Frontal cortex (tissue), 4 donors: ENCODE measurements around the gene MACROH2A2. TPM values are rescaled to one million over a fixed set of nuclear protein-coding genes. Genes with fewer than 3 reads are reported as not detected.
A peak's percentile ranks its signal among the peaks of the same experiment; 100 is the strongest.
"Not testable (repeated sequence)": the region's sequence is repeated elsewhere in the genome, so short reads cannot be mapped to it uniquely, and the experiment has no call there.

ENCODE experiments used
- DNase-seq, 2 donors: peaks; one replicate each; pipeline ENCODE4 v3.0.0; 2012; ENCODE audit warnings: low spot score in 2 of 2
- FAIRE-seq: peaks from 2 replicates; lab custom pipeline; 2012; peaks lifted over from hg19 to GRCh38; lab: Jason Lieb, UNC
- total RNA-seq: library from RNA; depleted of rRNA; stranded (reverse); fragments of >200 nt; gene quantifications from one replicate; pipeline ENCODE4 v1.2.3, GENCODE V29; 2014
- donor health status: control.
- donor health status: control.
- donor health status: control.

Gene MACROH2A2
- total RNA-seq, 1 donor from 2014 or later, result 48.9 TPM

GRCh38 chr10:70145166-70145665, 92.6 kb downstream of the MACROH2A2 start:
- DNase-seq (no peak), FAIRE-seq (no peak)

DNA sequence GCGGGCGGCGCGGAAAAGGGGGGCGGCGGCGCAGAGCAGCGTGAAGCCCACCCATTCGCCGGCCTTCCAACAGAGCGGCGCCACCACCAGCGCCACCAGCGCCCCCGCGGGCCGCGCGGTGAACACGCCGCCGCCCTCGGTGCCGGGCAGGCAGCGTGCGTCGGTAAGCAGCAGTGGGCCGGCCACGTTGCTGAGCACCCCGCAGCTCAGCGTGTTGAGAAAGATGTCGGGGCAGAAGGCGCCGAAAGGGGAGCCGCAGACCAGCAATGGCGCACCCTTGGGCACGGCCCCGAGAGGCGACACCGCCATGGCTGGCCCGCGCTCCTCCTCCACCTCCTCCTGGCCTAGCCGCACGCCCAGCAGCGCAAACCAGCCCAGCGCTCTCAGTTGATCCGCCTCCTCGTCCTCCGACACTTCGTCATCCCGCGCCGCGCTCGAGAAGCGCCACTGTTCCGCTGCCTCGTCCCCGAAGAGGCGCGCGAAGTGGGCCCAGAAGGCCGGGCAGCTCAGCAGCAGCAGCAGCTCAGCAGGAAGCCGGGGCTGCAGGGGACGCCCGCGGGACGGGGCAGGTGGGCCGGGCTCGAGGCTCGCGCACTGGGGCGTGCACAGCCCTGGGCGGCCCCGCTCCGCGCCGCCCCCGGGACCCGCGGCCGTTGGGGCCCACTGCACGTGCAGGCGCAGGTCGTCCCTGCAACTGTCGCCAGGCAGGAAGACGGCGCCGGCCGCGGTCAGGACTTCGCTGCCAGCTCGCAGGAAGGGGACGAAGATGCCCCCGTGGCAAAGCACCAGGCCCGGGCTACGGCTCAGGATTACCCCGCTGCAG, 93.2 kb downstream of the MACROH2A2 start:
- peak; percentile 76 for DNase-seq
- no peak for FAIRE-seq

DNA sequence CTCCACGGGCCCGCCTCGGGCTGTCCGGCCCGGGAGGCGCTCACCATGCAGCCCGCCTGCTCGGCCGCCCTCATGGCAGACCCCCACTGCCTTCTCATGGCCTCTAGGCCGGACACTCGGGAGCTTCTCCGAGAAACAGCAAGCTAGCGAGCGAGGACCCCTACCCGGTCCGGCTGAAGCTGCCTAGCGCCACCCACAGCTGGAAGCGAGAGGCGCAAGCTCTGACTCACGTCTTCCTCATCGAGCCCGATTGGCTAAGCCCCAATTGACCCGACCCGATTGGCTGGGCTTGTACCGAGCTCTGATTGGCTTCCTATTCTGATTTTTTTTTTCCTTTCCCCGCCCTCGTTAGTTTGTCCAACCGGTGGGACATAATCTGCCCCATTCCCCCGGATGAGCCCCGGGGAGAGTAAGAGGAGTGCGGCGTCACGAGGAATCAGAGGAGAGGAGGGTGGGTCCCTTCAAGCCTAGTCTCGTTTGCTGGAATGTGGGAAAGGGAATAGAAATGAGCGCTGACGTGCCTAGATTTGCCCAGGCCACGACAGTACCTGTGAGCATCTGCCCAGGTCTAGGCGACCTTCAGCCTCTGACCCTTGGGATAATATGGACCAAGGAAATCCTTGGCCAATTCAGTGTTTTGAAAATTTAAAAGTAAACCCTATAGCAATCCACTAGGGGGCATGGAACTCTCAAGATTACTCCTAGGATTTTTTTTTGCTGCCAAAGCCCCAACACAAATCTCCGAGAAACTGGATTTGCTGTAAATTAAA, 94.0 kb downstream of the MACROH2A2 start, which contains the start of gene TYSND1:
Gene TYSND1, minus strand, starts transcription at position 212 of the 770 bp plus-strand sequence. Its CDS starts 114 bp downstream, at position 98.
- FAIRE-seq, result peak; percentile 65
- peak; percentile 97 for DNase-seq

DNA sequence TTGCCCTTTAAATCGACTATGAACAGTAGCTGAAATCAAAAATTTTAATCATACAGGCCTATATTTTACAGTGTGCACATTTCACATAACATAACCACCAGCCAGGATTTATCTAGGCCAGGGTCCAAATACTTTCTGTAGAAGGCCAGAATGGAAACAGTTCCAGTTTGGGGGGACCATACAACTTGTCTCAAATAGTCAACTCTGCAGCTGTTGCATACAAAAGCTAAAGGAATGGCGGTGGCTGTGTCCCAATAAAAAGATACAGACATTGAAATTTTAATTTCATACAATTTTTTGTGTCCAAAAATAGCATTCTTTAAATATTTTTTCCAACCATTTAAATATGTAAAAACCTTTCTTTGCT, 94.6 kb downstream of the MACROH2A2 start:
- DNase-seq (no peak), FAIRE-seq (no peak)

DNA sequence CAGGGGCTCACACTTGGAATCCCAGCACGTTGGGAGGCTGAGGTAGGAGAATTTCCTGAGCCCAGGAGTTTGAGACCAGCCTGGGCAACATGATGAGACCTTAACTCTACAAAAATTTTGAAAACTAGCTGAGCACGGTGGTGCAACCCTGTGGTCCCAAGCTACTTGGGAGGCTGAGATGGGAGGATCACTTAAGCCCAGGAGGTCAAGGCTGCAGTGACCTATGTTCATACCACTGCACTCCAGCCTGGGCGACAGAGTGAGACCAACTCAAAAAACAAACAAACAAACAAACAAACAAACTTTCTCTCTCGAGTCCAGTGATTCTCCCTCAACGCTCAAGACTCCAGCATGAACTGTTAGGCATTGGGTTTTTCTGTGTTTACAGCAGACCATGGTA, 95.9 kb downstream of the MACROH2A2 start:
- no peak for DNase-seq
- no peak for FAIRE-seq

DNA sequence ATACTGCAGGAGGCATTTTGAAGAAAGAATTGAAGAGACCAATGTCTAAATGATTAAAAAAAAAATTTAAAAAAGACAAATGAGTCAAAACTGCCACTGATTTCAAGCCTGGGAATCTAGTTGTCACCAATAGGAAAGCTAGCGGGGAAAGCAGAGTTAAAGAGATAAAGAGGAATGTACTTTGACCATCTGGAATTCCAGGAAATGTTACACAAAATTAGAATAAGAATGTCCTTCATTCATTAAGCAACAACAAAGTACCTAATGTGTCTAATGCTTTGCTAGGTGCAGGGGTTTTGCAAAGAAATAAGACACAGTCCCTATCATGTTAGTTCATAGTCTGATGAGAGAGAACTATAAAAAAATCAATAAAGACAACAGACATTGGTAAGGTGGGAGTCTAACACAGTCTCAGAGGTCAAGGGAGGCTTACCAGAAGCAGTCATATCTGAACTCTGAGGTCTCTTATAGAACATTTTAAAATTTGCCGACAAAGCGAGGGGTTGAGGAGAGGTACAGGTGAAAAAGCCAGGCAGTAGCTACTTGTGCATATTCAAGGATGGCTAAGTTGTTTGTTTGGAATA, 102.7 kb downstream of the MACROH2A2 start:
- no peak for DNase-seq
- no peak for FAIRE-seq

- FAIRE-seq (no peak), DNase-seq (no peak)
These were observed 105.5 kb downstream of the MACROH2A2 start for GRCh38 chr10:70158113-70158512.

GRCh38 chr10:70159366-70159765, 106.7 kb downstream of the MACROH2A2 start:
- not testable (repeated sequence) for FAIRE-seq

GRCh38 chr10:70160798-70161197, 108.2 kb downstream of the MACROH2A2 start:
- DNase-seq (no peak), FAIRE-seq (no peak)

More at GRCh38 chr10:70159366-70159765, 106.7 kb downstream of the MACROH2A2 start:
- DNase-seq, result not testable (repeated sequence)

Other genes starting within 250 kb of the MACROH2A2 start
- 4.9 TPM for gene AIFM2, start 80.0 kb downstream of the MACROH2A2 start, total RNA-seq
- gene TYSND1, start 93.9 kb downstream of the MACROH2A2 start, total RNA-seq, result 5.3 TPM
- 233 TPM for gene SAR1A, start 117.7 kb downstream of the MACROH2A2 start, total RNA-seq
- gene PPA1, start 180.6 kb downstream of the MACROH2A2 start, total RNA-seq, result 351 TPM
- 1.2 TPM for gene NPFFR1, start 231.2 kb downstream of the MACROH2A2 start, total RNA-seq